Liver (tissue), 9 donors: Measurements from ENCODE around the gene OSGIN1. TPM values are rescaled to one million over a fixed set of nuclear protein-coding genes. Genes with fewer than 3 reads are reported as not detected.

Experiments
- DNase-seq: peaks from one replicate; pipeline ENCODE4 v3.0.0-alpha.2; 2017; ENCODE audit warnings: low spot score
- H3K27ac ChIP-seq, 2 donors: one replicate each; pipeline ENCODE4 v1.7.0; 2013; ENCODE audit warnings: inconsistent platforms in 2 of 2, low read length in 2 of 2, control low read depth in 1 of 2, low read depth in 1 of 2, mild to moderate bottlenecking in 1 of 2
- H3K27me3 ChIP-seq, 4 donors: one replicate each; pipeline versions ENCODE4 v1.6.1 to v1.7.0; 2013; ENCODE audit warnings: low read length in 3 of 4, inconsistent platforms in 1 of 4, mild to moderate bottlenecking in 1 of 4, moderate library complexity in 1 of 4; ENCODE audit not compliant: control insufficient read depth in 4 of 4, insufficient read depth in 4 of 4
- H3K36me3 ChIP-seq, 4 donors: one replicate each; pipeline versions ENCODE4 v1.6.1 to v1.7.0; 2013; ENCODE audit warnings: low read length in 3 of 4, mild to moderate bottlenecking in 3 of 4, low read depth in 1 of 4, moderate library complexity in 1 of 4; ENCODE audit not compliant: control insufficient read depth in 4 of 4, insufficient read depth in 3 of 4
- H3K4me1 ChIP-seq, 4 donors: one replicate each; pipeline versions ENCODE4 v1.6.1 to v1.7.0; 2013; ENCODE audit warnings: low read length in 3 of 4, mild to moderate bottlenecking in 3 of 4, moderate library complexity in 1 of 4; ENCODE audit not compliant: control insufficient read depth in 4 of 4, insufficient read depth in 4 of 4
- H3K4me3 ChIP-seq, 3 donors: one replicate each; pipeline versions ENCODE4 v1.6.1 to v1.7.0; 2013; ENCODE audit warnings: low read length in 3 of 3, control low read depth in 1 of 3, low read depth in 1 of 3, mild to moderate bottlenecking in 1 of 3
- H3K9ac ChIP-seq, 2 donors: one replicate each; pipeline ENCODE4 v1.7.0; 2013; ENCODE audit warnings: low read length in 2 of 2, mild to moderate bottlenecking in 2 of 2, moderate library complexity in 2 of 2, control low read depth in 1 of 2, low read depth in 1 of 2
- H3K9me3 ChIP-seq, 4 donors: one replicate each; pipeline versions ENCODE4 v1.6.1 to v1.7.0; 2013; ENCODE audit warnings: low read length in 3 of 4; ENCODE audit not compliant: control insufficient read depth in 4 of 4
- ATF3 ChIP-seq: IDR thresholded peaks from 2 replicates; pipeline ENCODE4 v1.6.1; 2016; ENCODE audit warnings: antibody characterized with exemption
- CTCF ChIP-seq: fragments of 150-350 bp; IDR thresholded peaks from 2 replicates; pipeline ENCODE4 v1.5.1; 2017; ENCODE audit warnings: improper control_type of control experiment, low read depth, low read length; ENCODE audit not compliant: missing input control
- EGR1 ChIP-seq, 2 donors: IDR thresholded peaks; 2 replicates each; pipeline ENCODE4 v1.6.1; 2016 to 2018; ENCODE audit warnings: antibody characterized with exemption in 2 of 2, low read depth in 2 of 2
- FOXA1 ChIP-seq: IDR thresholded peaks from 2 replicates; pipeline ENCODE4 v1.6.1; 2016; ENCODE audit warnings: antibody characterized with exemption
- FOXA2 ChIP-seq: IDR thresholded peaks from 2 replicates; pipeline ENCODE4 v1.6.1; 2016; ENCODE audit warnings: antibody characterized with exemption
- GABPA ChIP-seq, 2 donors: IDR thresholded peaks in 1 of 2; conservative IDR thresholded peaks in 1 of 2; 2 replicates each; pipeline ENCODE4 v1.6.1; 2016; ENCODE audit warnings: antibody characterized with exemption in 2 of 2, mild to moderate bottlenecking in 1 of 2, moderate library complexity in 1 of 2
- HNF4A ChIP-seq, 2 donors: conservative IDR thresholded peaks; 2 replicates each; pipeline ENCODE4 v1.6.1; 2016; ENCODE audit warnings: antibody characterized with exemption in 2 of 2, mild to moderate bottlenecking in 2 of 2
- HNF4G ChIP-seq: IDR thresholded peaks from 2 replicates; pipeline ENCODE4 v1.6.1; 2016; ENCODE audit warnings: antibody characterized with exemption
- JUND ChIP-seq, 2 donors: IDR thresholded peaks; 2 replicates each; pipeline ENCODE4 v1.6.1; 2016; ENCODE audit warnings: antibody characterized with exemption in 2 of 2
- MAX ChIP-seq: IDR thresholded peaks from 2 replicates; pipeline ENCODE4 v1.6.1; 2016; ENCODE audit warnings: antibody characterized with exemption
- NR2F2 ChIP-seq: IDR thresholded peaks from 2 replicates; pipeline ENCODE4 v1.6.1; 2016; ENCODE audit warnings: antibody characterized with exemption
- RAD21 ChIP-seq, 2 donors: IDR thresholded peaks; 2 replicates each; pipeline ENCODE4 v1.6.1; 2016; ENCODE audit warnings: antibody characterized with exemption in 2 of 2, mild to moderate bottlenecking in 2 of 2
- REST ChIP-seq: IDR thresholded peaks from 2 replicates; pipeline ENCODE4 v1.6.1; 2016; ENCODE audit warnings: antibody characterized with exemption, mild to moderate bottlenecking
- RXRA ChIP-seq, 2 donors: IDR thresholded peaks; 2 replicates each; pipeline ENCODE4 v1.6.1; 2017 to 2018; ENCODE audit warnings: antibody characterized with exemption in 2 of 2, mild to moderate bottlenecking in 1 of 2
- SP1 ChIP-seq: IDR thresholded peaks from 2 replicates; pipeline ENCODE4 v1.6.1; 2018; ENCODE audit warnings: antibody characterized with exemption, mild to moderate bottlenecking
- TAF1 ChIP-seq: conservative IDR thresholded peaks from 2 replicates; pipeline ENCODE4 v1.6.1; 2016; ENCODE audit warnings: antibody characterized with exemption, mild to moderate bottlenecking
- YY1 ChIP-seq: IDR thresholded peaks from 2 replicates; pipeline ENCODE4 v1.6.1; 2016; ENCODE audit warnings: antibody characterized with exemption, mild to moderate bottlenecking
- WGBS: extraction: QIAGEN DNeasy Blood & Tissue Kit; methylation state at CpG from one replicate; pipeline ENCODE4 v1.1.7; 2013; 5-methylcytosine and 5-hydroxymethylcytosine counted together
- polyA plus RNA-seq, 2 donors: library from polyadenylated mRNA; stranded (reverse) in 1 of 2; unstranded in 1 of 2; fragments of 200-250 nt in 1 of 2; fragments of >200 nt in 1 of 2; fragmentation: Nextera tagmentation in 1 of 2; extraction: Ambion mirVana in 1 of 2; gene quantifications; one replicate each; pipeline versions ENCODE4 v1.2.1 to v1.2.3, GENCODE V29; 2013 to 2015
- total RNA-seq, 2 donors: library from RNA; depleted of rRNA; stranded (reverse); fragments of >200 nt; gene quantifications; one replicate each; pipeline ENCODE4 v1.2.3, GENCODE V29; 2014
- TF ChIP-seq, protein P1 (sequence below): IDR thresholded peaks from 2 replicates; pipeline ENCODE4 v1.6.1; 2016; ENCODE audit warnings: antibody characterized with exemption
- donor health status: healthy.
- donor health status: healthy.
- donor health status: healthy.
- donor health status: healthy.
- donor health status: healthy.

The OSGIN1 gene
- total and polyA plus RNA-seq, 4 donors = 7.1 to 90.4 (median 60.4) TPM

GRCh38 chr16:83942074-83942473, 11.0 kb upstream of the OSGIN1 start (continued):
- TF ChIP-seq, protein P1, sequence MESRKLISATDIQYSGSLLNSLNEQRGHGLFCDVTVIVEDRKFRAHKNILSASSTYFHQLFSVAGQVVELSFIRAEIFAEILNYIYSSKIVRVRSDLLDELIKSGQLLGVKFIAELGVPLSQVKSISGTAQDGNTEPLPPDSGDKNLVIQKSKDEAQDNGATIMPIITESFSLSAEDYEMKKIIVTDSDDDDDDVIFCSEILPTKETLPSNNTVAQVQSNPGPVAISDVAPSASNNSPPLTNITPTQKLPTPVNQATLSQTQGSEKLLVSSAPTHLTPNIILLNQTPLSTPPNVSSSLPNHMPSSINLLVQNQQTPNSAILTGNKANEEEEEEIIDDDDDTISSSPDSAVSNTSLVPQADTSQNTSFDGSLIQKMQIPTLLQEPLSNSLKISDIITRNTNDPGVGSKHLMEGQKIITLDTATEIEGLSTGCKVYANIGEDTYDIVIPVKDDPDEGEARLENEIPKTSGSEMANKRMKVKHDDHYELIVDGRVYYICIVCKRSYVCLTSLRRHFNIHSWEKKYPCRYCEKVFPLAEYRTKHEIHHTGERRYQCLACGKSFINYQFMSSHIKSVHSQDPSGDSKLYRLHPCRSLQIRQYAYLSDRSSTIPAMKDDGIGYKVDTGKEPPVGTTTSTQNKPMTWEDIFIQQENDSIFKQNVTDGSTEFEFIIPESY = no peak

GRCh38 chr16:83942815-83943515, 10.1 kb upstream of the OSGIN1 start:
- peaks cover 23 to 73% (median 62%) of the 10 kb centered on the region in 4 donors for H3K4me1 ChIP-seq
- no peaks in the 10 kb centered on the region for H3K36me3 ChIP-seq
- H3K27ac ChIP-seq = peak overlapping the region; percentile 75 to 82
- WGBS = 18% methylated on average over 11 of the region's 11 CpGs
- DNase-seq = peak; percentile 51
- H3K27me3 ChIP-seq = no peaks in the 10 kb centered on the region
- no peaks in the 10 kb centered on the region for H3K9me3 ChIP-seq
- TF ChIP-seq CTCF (no peak), HNF4G (peak; percentile 60), JUND (IDR thresholded peaks at IDR 0.05) (peak; percentile 35 to 85), HNF4A (conservative IDR thresholded peaks at IDR 0.05) (peak; percentile 80 to 92), MAX (peak; percentile 96), FOXA1 (peak; percentile 87), ATF3 (peak; percentile 74), GABPA (IDR thresholded peaks at IDR 0.05 in 1 of 2, conservative IDR thresholded peaks at IDR 0.05 in 1 of 2) (peak in 1 of 2 donors; percentile 66), FOXA2 (peak; percentile 83), EGR1 (IDR thresholded peaks at IDR 0.05; ENCODE audit: low read depth in 2 of 2) (peak in 1 of 2 donors; percentile 86), TAF1 (no peak), NR2F2 (peak; percentile 76), RXRA (IDR thresholded peaks at IDR 0.05) (peak; percentile 98 to 100), SP1 (peak; percentile 93), REST (peak; percentile 76), YY1 (peak; percentile 79), RAD21 (IDR thresholded peaks at IDR 0.05) (peak; percentile 42 to 64)
- TF ChIP-seq, protein P1 = peak; percentile 93
- no peak overlapping the region for H3K9ac ChIP-seq
- H3K4me3 ChIP-seq = peak overlapping the region in 1 of 3 donors; percentile 4
